Neural progenitor cell (in vitro differentiated cells): ENCODE results near the gene ZNF77. TPM values are rescaled to one million over a fixed set of nuclear protein-coding genes. Genes with fewer than 3 reads are reported as not detected.
"Not testable (repeated sequence)": the region's sequence is repeated elsewhere in the genome, so short reads cannot be mapped to it uniquely, and the experiment has no call there.

Experiments
- DNase-seq: peaks from one replicate; pipeline ENCODE4 v3.0.0-alpha.2; 2016; ENCODE audit warnings: low spot score
- H2AFZ ChIP-seq: fragments of 200-600 bp; sonication (generic); replicated peaks from 2 replicates; pipeline ENCODE4 v1.6.1; 2016; ENCODE audit warnings: antibody characterized with exemption
- H3F3A ChIP-seq: fragments of 200-600 bp; sonication (generic); 2 replicates; pipeline ENCODE4 v1.6.1; 2016; ENCODE audit warnings: antibody characterized with exemption, low read depth
- H3K27ac ChIP-seq: fragments of 200-600 bp; sonication (generic); 2 replicates; pipeline ENCODE4 v1.5.1; 2016; ENCODE audit warnings: mild to moderate bottlenecking
- H3K27me3 ChIP-seq: fragments of 200-600 bp; sonication (generic); 2 replicates; pipeline ENCODE4 v1.6.1; 2016; ENCODE audit warnings: mild to moderate bottlenecking, moderate library complexity
- H3K36me3 ChIP-seq: fragments of 200-600 bp; sonication (generic); 2 replicates; pipeline ENCODE4 v1.5.1; 2016
- H3K4me1 ChIP-seq: fragments of 200-600 bp; sonication (generic); 2 replicates; pipeline ENCODE4 v1.6.1; 2016; ENCODE audit warnings: mixed run types
- H3K4me2 ChIP-seq: fragments of 200-600 bp; sonication (generic); 2 replicates; pipeline ENCODE4 v1.6.1; 2016
- H3K4me3 ChIP-seq: fragments of 200-600 bp; sonication (generic); 2 replicates; pipeline ENCODE4 v1.5.1; 2016
- H3K79me2 ChIP-seq: fragments of 200-600 bp; sonication (generic); 2 replicates; pipeline ENCODE4 v1.6.1; 2016; ENCODE audit warnings: low read depth
- H3K9ac ChIP-seq: fragments of 200-600 bp; sonication (generic); 2 replicates; pipeline ENCODE4 v1.6.1; 2016
- H3K9me3 ChIP-seq: fragments of 200-600 bp; sonication (generic); 2 replicates; pipeline ENCODE4 v1.5.1; 2016; ENCODE audit warnings: low read depth
- H4K20me1 ChIP-seq: fragments of 200-600 bp; sonication (generic); 2 replicates; pipeline ENCODE4 v1.6.1; 2016; ENCODE audit warnings: low read depth
- H3K27ac Mint-ChIP-seq: 3 replicates; pipeline ENCODE4 v1.8.0; 2021; ENCODE audit warnings: mixed read lengths
- H3K27me3 Mint-ChIP-seq: 2 replicates; pipeline ENCODE4 v1.8.0; 2022; ENCODE audit warnings: low read depth, mild to moderate bottlenecking, inconsistent platforms, moderate library complexity, mixed read lengths; ENCODE audit not compliant: insufficient read depth
- H3K36me3 Mint-ChIP-seq: 3 replicates; pipeline ENCODE4 v1.8.0; 2021; ENCODE audit warnings: mixed read lengths
- H3K4me1 Mint-ChIP-seq: 3 replicates; pipeline ENCODE4 v1.8.0; 2021; ENCODE audit warnings: mixed read lengths
- H3K4me3 Mint-ChIP-seq: 3 replicates; pipeline ENCODE4 v1.8.0; 2021; ENCODE audit warnings: mild to moderate bottlenecking, moderate library complexity, mixed read lengths
- H3K9me3 Mint-ChIP-seq: 3 replicates; pipeline ENCODE4 v1.8.0; 2020; ENCODE audit warnings: mixed read lengths
- CTCF ChIP-seq: fragments of 200-600 bp; sonication (generic); IDR thresholded peaks from 2 replicates; pipeline ENCODE4 v1.5.1; 2017; ENCODE audit warnings: antibody characterized with exemption, mild to moderate bottlenecking
- EZH2 ChIP-seq: fragments of 200-600 bp; sonication (generic); IDR thresholded peaks from 2 replicates; pipeline ENCODE4 v1.6.1; 2017; ENCODE audit warnings: antibody characterized with exemption, mild to moderate bottlenecking, moderate library complexity
- EZH2phosphoT487 ChIP-seq: fragments of 200-600 bp; sonication (generic); IDR thresholded peaks from 2 replicates; pipeline ENCODE4 v1.6.1; 2017; ENCODE audit warnings: antibody characterized with exemption
- total RNA-seq: library from RNA; depleted of rRNA; stranded (reverse); fragments of >200 nt; gene quantifications from 2 replicates; pipeline ENCODE4 v1.2.3, GENCODE V29; 2015; ENCODE audit warnings: low replicate concordance

The ZNF77 gene
- total RNA-seq, 1 donor from 2014 or later, result 6.5 TPM

GRCh38 chr19:2945575-2946184 is 909 bp upstream of the ZNF77 start:
- Histone ChIP-seq H3K27me3 (no peaks in the 10 kb centered on the region), H3K79me2 (peaks cover 23% of the 10 kb centered on the region), H3K9me3 (no peaks in the 10 kb centered on the region), H4K20me1 (peaks cover 13% of the 10 kb centered on the region), H3K9ac (no peak overlapping the region), H3K4me1 (peaks cover 6% of the 10 kb centered on the region), H3K27ac (no peak overlapping the region), H3K36me3 (no peaks in the 10 kb centered on the region), H2AFZ (peak overlapping the region; percentile 85), H3K4me2 (peak overlapping the region; percentile 70), H3K4me3 (peak overlapping the region; percentile 84), H3F3A (peaks cover 27% of the 10 kb centered on the region)
- Mint-ChIP-seq H3K4me1 (peaks cover 19% of the 10 kb centered on the region), H3K27me3 (peaks cover 3% of the 10 kb centered on the region), H3K36me3 (peaks cover 6% of the 10 kb centered on the region), H3K27ac (no peak overlapping the region), H3K9me3 (no peaks in the 10 kb centered on the region), H3K4me3 (peak overlapping the region; percentile 96)
- no peak for TF ChIP-seq CTCF
- no peak for TF ChIP-seq EZH2phosphoT487
- TF ChIP-seq EZH2, result no peak
- DNase-seq, result no peak

GRCh38 chr19:2944403-2944774 is 382 bp downstream of the ZNF77 start:
- H3K36me3 Mint-ChIP-seq, result peaks cover 11% of the 10 kb centered on the region
- Histone ChIP-seq H3K36me3 (no peaks in the 10 kb centered on the region), H2AFZ (peak overlapping the region; percentile 71)

GRCh38 chr19:2942928-2943640 is 1.7 kb downstream of the ZNF77 start:
- no peaks in the 10 kb centered on the region for H3K27me3 ChIP-seq
- no peak overlapping the region for H3K27ac ChIP-seq
- Mint-ChIP-seq H3K4me3 (peak overlapping the region; percentile 96), H3K27ac (no peak overlapping the region), H3K4me1 (peaks cover 7% of the 10 kb centered on the region), H3K9me3 (peaks cover 4% of the 10 kb centered on the region), H3K27me3 (peaks cover 3% of the 10 kb centered on the region), H3K36me3 (peaks cover 18% of the 10 kb centered on the region)
- no peak for TF ChIP-seq EZH2phosphoT487
- TF ChIP-seq CTCF, result no peak
- no peak for TF ChIP-seq EZH2
- DNase-seq, result no peak
- no peak overlapping the region for H3K9ac ChIP-seq
- H3K79me2 ChIP-seq, result peaks cover 7% of the 10 kb centered on the region
- H3K36me3 ChIP-seq, result no peaks in the 10 kb centered on the region
- no peak overlapping the region for H3K4me2 ChIP-seq
- no peak overlapping the region for H2AFZ ChIP-seq
- no peak overlapping the region for H3K4me3 ChIP-seq
- H3K9me3 ChIP-seq, result no peaks in the 10 kb centered on the region
- peaks cover 27% of the 10 kb centered on the region for H3F3A ChIP-seq
- H4K20me1 ChIP-seq, result no peaks in the 10 kb centered on the region
- H3K4me1 ChIP-seq, result no peaks in the 10 kb centered on the region

More at GRCh38 chr19:2944403-2944774, 382 bp downstream of the ZNF77 start:
- Mint-ChIP-seq H3K27me3 (peaks cover 3% of the 10 kb centered on the region), H3K9me3 (no peaks in the 10 kb centered on the region), H3K27ac (peak overlapping the region; percentile 69), H3K4me3 (peak overlapping the region; percentile 96), H3K4me1 (peaks cover 12% of the 10 kb centered on the region)
- Histone ChIP-seq H3K27ac (no peak overlapping the region), H3K4me3 (peak overlapping the region; percentile 84), H3K4me2 (peak overlapping the region; percentile 93), H4K20me1 (peaks cover 6% of the 10 kb centered on the region), H3K4me1 (peaks cover 2% of the 10 kb centered on the region), H3K27me3 (no peaks in the 10 kb centered on the region), H3K79me2 (peaks cover 14% of the 10 kb centered on the region), H3K9ac (peak overlapping the region; percentile 45), H3F3A (peaks cover 27% of the 10 kb centered on the region), H3K9me3 (no peaks in the 10 kb centered on the region)
- TF ChIP-seq EZH2, result no peak
- TF ChIP-seq EZH2phosphoT487, result no peak
- no peak for TF ChIP-seq CTCF
- DNase-seq, result no peak

- not testable (repeated sequence) for H3K4me3 ChIP-seq, H3K4me1 ChIP-seq, H3K4me1 Mint-ChIP-seq, H3K4me2 ChIP-seq, H4K20me1 ChIP-seq, H3K27me3 ChIP-seq, H3K9ac ChIP-seq, H3K4me3 Mint-ChIP-seq, DNase-seq, H3K27me3 Mint-ChIP-seq, H3K79me2 ChIP-seq, H3K27ac Mint-ChIP-seq, H3K27ac ChIP-seq, H2AFZ ChIP-seq
- Histone ChIP-seq H3F3A (peaks cover 10% of the 10 kb centered on the region), H3K36me3 (peaks cover 30% of the 10 kb centered on the region), H3K9me3 (peaks cover 29% of the 10 kb centered on the region)
- Mint-ChIP-seq H3K9me3 (peaks cover 65% of the 10 kb centered on the region), H3K36me3 (peaks cover 65% of the 10 kb centered on the region)
These were observed 8.9 kb downstream of the ZNF77 start for GRCh38 chr19:2935863-2936262.
